ENCODE results near the gene FMNL2.

Gene FMNL2

GRCh38 chr2:152479282-152479681, 144.3 kb downstream of the FMNL2 start:
- H3K27ac ChIP-seq (ENCODE audit: low read length): no peak overlapping the region
- H3K9me3 ChIP-seq (ENCODE audit: control insufficient read depth, insufficient read depth, low read length): no peaks in the 10 kb centered on the region
- no peaks in the 10 kb centered on the region for H3K4me1 ChIP-seq (ENCODE audit: control insufficient read depth, insufficient read depth, low read length)
- H3K4me3 ChIP-seq (ENCODE audit: low read length): no peak overlapping the region
- H3K36me3 ChIP-seq (ENCODE audit: control insufficient read depth, insufficient read depth, low read length): no peaks in the 10 kb centered on the region
- H3K27me3 ChIP-seq (ENCODE audit: control insufficient read depth, insufficient read depth, low read length): no peaks in the 10 kb centered on the region
- no peak for DNase-seq (ENCODE audit: low read depth, low spot score)
- no CpG with 5 or more reads among the region's 3 CpGs for whole genome bisulfite sequencing (ENCODE audit: insufficient coverage, insufficient read length)

GRCh38 chr2:152480821-152481399, 145.9 kb downstream of the FMNL2 start:
- Histone ChIP-seq H3K4me3 (ENCODE audit: low read length) (no peak overlapping the region), H3K36me3 (ENCODE audit: control insufficient read depth, insufficient read depth, low read length) (no peaks in the 10 kb centered on the region), H3K27me3 (ENCODE audit: control insufficient read depth, insufficient read depth, low read length) (no peaks in the 10 kb centered on the region), H3K27ac (ENCODE audit: low read length) (no peak overlapping the region), H3K4me1 (ENCODE audit: control insufficient read depth, insufficient read depth, low read length) (no peaks in the 10 kb centered on the region), H3K9me3 (ENCODE audit: control insufficient read depth, insufficient read depth, low read length) (no peaks in the 10 kb centered on the region)
- WGBS (ENCODE audit: insufficient coverage, insufficient read length): 100% methylated on average over 1 of the region's 4 CpGs
- no peak for DNase-seq (ENCODE audit: low read depth, low spot score)

- WGBS (ENCODE audit: insufficient coverage, insufficient read length): no CpG with 5 or more reads among the region's 5 CpGs
- Histone ChIP-seq H3K4me3 (ENCODE audit: low read length) (no peak overlapping the region), H3K27me3 (ENCODE audit: control insufficient read depth, insufficient read depth, low read length) (no peaks in the 10 kb centered on the region), H3K9me3 (ENCODE audit: control insufficient read depth, insufficient read depth, low read length) (no peaks in the 10 kb centered on the region), H3K36me3 (ENCODE audit: control insufficient read depth, insufficient read depth, low read length) (no peaks in the 10 kb centered on the region), H3K27ac (ENCODE audit: low read length) (no peak overlapping the region), H3K4me1 (ENCODE audit: control insufficient read depth, insufficient read depth, low read length) (no peaks in the 10 kb centered on the region)
- DNase-seq (ENCODE audit: low read depth, low spot score): no peak
Measured at GRCh38 chr2:152481881-152482583, 147.1 kb downstream of the FMNL2 start.

GRCh38 chr2:152483276-152484063, 148.5 kb downstream of the FMNL2 start:
- H3K4me1 ChIP-seq (ENCODE audit: control insufficient read depth, insufficient read depth, low read length): no peaks in the 10 kb centered on the region
- DNase-seq (ENCODE audit: low read depth, low spot score): no peak
- no peaks in the 10 kb centered on the region for H3K9me3 ChIP-seq (ENCODE audit: control insufficient read depth, insufficient read depth, low read length)
- H3K36me3 ChIP-seq (ENCODE audit: control insufficient read depth, insufficient read depth, low read length): no peaks in the 10 kb centered on the region
- no peak overlapping the region for H3K27ac ChIP-seq (ENCODE audit: low read length)
- H3K27me3 ChIP-seq (ENCODE audit: control insufficient read depth, insufficient read depth, low read length): no peaks in the 10 kb centered on the region
- H3K4me3 ChIP-seq (ENCODE audit: low read length): no peak overlapping the region
- WGBS (ENCODE audit: insufficient coverage, insufficient read length): no CpG with 5 or more reads among the region's 4 CpGs

- WGBS (ENCODE audit: insufficient coverage, insufficient read length): no CpG with 5 or more reads among the region's 8 CpGs
- no peaks in the 10 kb centered on the region for H3K9me3 ChIP-seq (ENCODE audit: control insufficient read depth, insufficient read depth, low read length)
- H3K36me3 ChIP-seq (ENCODE audit: control insufficient read depth, insufficient read depth, low read length): no peaks in the 10 kb centered on the region
- peaks cover 3% of the 10 kb centered on the region; the same call in 1 of the 2 replicates for H3K4me1 ChIP-seq (ENCODE audit: control insufficient read depth, insufficient read depth, low read length)
- DNase-seq (ENCODE audit: low read depth, low spot score): no peak
- H3K27me3 ChIP-seq (ENCODE audit: control insufficient read depth, insufficient read depth, low read length): no peaks in the 10 kb centered on the region
- H3K4me3 ChIP-seq (ENCODE audit: low read length): no peak overlapping the region
- H3K27ac ChIP-seq (ENCODE audit: low read length): no peak overlapping the region
Measured at GRCh38 chr2:152485954-152486736, 151.2 kb downstream of the FMNL2 start.

- no CpG with 5 or more reads among the region's 3 CpGs for WGBS (ENCODE audit: insufficient coverage, insufficient read length)
- no peak overlapping the region for H3K4me3 ChIP-seq (ENCODE audit: low read length)
- no peak overlapping the region for H3K27ac ChIP-seq (ENCODE audit: low read length)
- H3K4me1 ChIP-seq (ENCODE audit: control insufficient read depth, insufficient read depth, low read length): peaks cover 3% of the 10 kb centered on the region; the same call in 1 of the 2 replicates
- H3K36me3 ChIP-seq (ENCODE audit: control insufficient read depth, insufficient read depth, low read length): no peaks in the 10 kb centered on the region
- DNase-seq (ENCODE audit: low read depth, low spot score): no peak
- H3K27me3 ChIP-seq (ENCODE audit: control insufficient read depth, insufficient read depth, low read length): no peaks in the 10 kb centered on the region
- H3K9me3 ChIP-seq (ENCODE audit: control insufficient read depth, insufficient read depth, low read length): no peaks in the 10 kb centered on the region
Measured at GRCh38 chr2:152486737-152487400, 151.9 kb downstream of the FMNL2 start.

- Histone ChIP-seq H3K4me1 (ENCODE audit: control insufficient read depth, insufficient read depth, low read length) (peaks cover 3% of the 10 kb centered on the region; the same call in 1 of the 2 replicates), H3K36me3 (ENCODE audit: control insufficient read depth, insufficient read depth, low read length) (no peaks in the 10 kb centered on the region), H3K27ac (ENCODE audit: low read length) (no peak overlapping the region), H3K4me3 (ENCODE audit: low read length) (no peak overlapping the region), H3K9me3 (ENCODE audit: control insufficient read depth, insufficient read depth, low read length) (no peaks in the 10 kb centered on the region), H3K27me3 (ENCODE audit: control insufficient read depth, insufficient read depth, low read length) (no peaks in the 10 kb centered on the region)
- DNase-seq (ENCODE audit: low read depth, low spot score): no peak
- WGBS (ENCODE audit: insufficient coverage, insufficient read length): no CpG with 5 or more reads among the region's 2 CpGs
Measured at GRCh38 chr2:152488075-152488474, 153.1 kb downstream of the FMNL2 start.

GRCh38 chr2:152489364-152489763, 154.4 kb downstream of the FMNL2 start:
- WGBS (ENCODE audit: insufficient coverage, insufficient read length): no CpG with 5 or more reads among the region's 2 CpGs
- no peak for DNase-seq (ENCODE audit: low read depth, low spot score)
- H3K27ac ChIP-seq (ENCODE audit: low read length): no peak overlapping the region
- peaks cover 3% of the 10 kb centered on the region; the same call in 1 of the 2 replicates for H3K4me1 ChIP-seq (ENCODE audit: control insufficient read depth, insufficient read depth, low read length)
- H3K9me3 ChIP-seq (ENCODE audit: control insufficient read depth, insufficient read depth, low read length): no peaks in the 10 kb centered on the region
- H3K36me3 ChIP-seq (ENCODE audit: control insufficient read depth, insufficient read depth, low read length): no peaks in the 10 kb centered on the region
- H3K4me3 ChIP-seq (ENCODE audit: low read length): no peak overlapping the region
- no peaks in the 10 kb centered on the region for H3K27me3 ChIP-seq (ENCODE audit: control insufficient read depth, insufficient read depth, low read length)

- no peak overlapping the region for H3K4me3 ChIP-seq (ENCODE audit: low read length)
- no CpG with 5 or more reads among the region's 6 CpGs for WGBS (ENCODE audit: insufficient coverage, insufficient read length)
- H3K36me3 ChIP-seq (ENCODE audit: control insufficient read depth, insufficient read depth, low read length): no peaks in the 10 kb centered on the region
- H3K4me1 ChIP-seq (ENCODE audit: control insufficient read depth, insufficient read depth, low read length): peaks cover 3% of the 10 kb centered on the region
- DNase-seq (ENCODE audit: low read depth, low spot score): no peak
- H3K27ac ChIP-seq (ENCODE audit: low read length): no peak overlapping the region
- H3K9me3 ChIP-seq (ENCODE audit: control insufficient read depth, insufficient read depth, low read length): no peaks in the 10 kb centered on the region
- no peaks in the 10 kb centered on the region for H3K27me3 ChIP-seq (ENCODE audit: control insufficient read depth, insufficient read depth, low read length)
Measured at GRCh38 chr2:152490686-152491455, 155.9 kb downstream of the FMNL2 start.
